ENCODE measurements around the gene HOXA1.

HOXA1 gene

GRCh38 chr7:27095897-27096767 is at the start of gene HOXA1:
Gene HOXA1 (minus strand): TSS chr7:27096000. CDS start chr7:27095912, 88 bp downstream.
- DNase-seq = peak; percentile 79

- DNase-seq = no peak
Measured at GRCh38 chr7:27145165-27145913, 49.5 kb upstream of the HOXA1 start.

- DNase-seq = no peak
Measured at GRCh38 chr7:27144781-27145164, 49.0 kb upstream of the HOXA1 start.

- no peak for DNase-seq
Measured at GRCh38 chr7:27143950-27144780, 48.4 kb upstream of the HOXA1 start.

- DNase-seq = no peak
Measured at GRCh38 chr7:27143023-27143949, 47.5 kb upstream of the HOXA1 start, which contains the start of gene HOXA5. Gene HOXA5 (minus strand): TSS chr7:27143681. CDS start chr7:27143607, 74 bp downstream.

GRCh38 chr7:27142580-27143022 is 46.8 kb upstream of the HOXA1 start:
- no peak for DNase-seq

GRCh38 chr7:27141923-27142579 is 46.3 kb upstream of the HOXA1 start:
- DNase-seq = no peak

- DNase-seq = no peak
Measured at GRCh38 chr7:27141137-27141922, 45.5 kb upstream of the HOXA1 start.

- DNase-seq = no peak
Measured at GRCh38 chr7:27140126-27140857, 44.5 kb upstream of the HOXA1 start.

GRCh38 chr7:27139334-27140125 is 43.7 kb upstream of the HOXA1 start:
- DNase-seq = no peak

GRCh38 chr7:27138985-27139333 is 43.2 kb upstream of the HOXA1 start:
- DNase-seq = no peak

- DNase-seq = no peak
Measured at GRCh38 chr7:27138472-27138871, 42.7 kb upstream of the HOXA1 start.

GRCh38 chr7:27137640-27138315 is 42.0 kb upstream of the HOXA1 start:
- no peak for DNase-seq

- no peak for DNase-seq
Measured at GRCh38 chr7:27134392-27134791, 38.6 kb upstream of the HOXA1 start.

- no peak for DNase-seq
Measured at GRCh38 chr7:27133409-27134231, 37.8 kb upstream of the HOXA1 start.

GRCh38 chr7:27132978-27133377 is 37.2 kb upstream of the HOXA1 start:
- no peak for DNase-seq

GRCh38 chr7:27132214-27132613 is 36.4 kb upstream of the HOXA1 start:
- DNase-seq = no peak
